HG02678 (cell line): ENCODE results near the gene FLYWCH2.

Source experiments
- ATAC-seq: cut with Tn5 transposase; IDR thresholded peaks from one replicate; pipeline ENCODE4 v1.9.1; 2021; ENCODE audit warnings: mild to moderate bottlenecking, moderate library complexity; ENCODE audit not compliant: unreplicated experiment

FLYWCH2 gene, protein sequence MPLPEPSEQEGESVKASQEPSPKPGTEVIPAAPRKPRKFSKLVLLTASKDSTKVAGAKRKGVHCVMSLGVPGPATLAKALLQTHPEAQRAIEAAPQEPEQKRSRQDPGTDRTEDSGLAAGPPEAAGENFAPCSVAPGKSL

GRCh38 chr16:2882650-2883457, at the start of gene FLYWCH2:
Gene FLYWCH2 (plus strand): TSS chr16:2883215. CDS start chr16:2896450, 13,235 bp downstream.
- ATAC-seq, result peak; percentile 92

DNA sequence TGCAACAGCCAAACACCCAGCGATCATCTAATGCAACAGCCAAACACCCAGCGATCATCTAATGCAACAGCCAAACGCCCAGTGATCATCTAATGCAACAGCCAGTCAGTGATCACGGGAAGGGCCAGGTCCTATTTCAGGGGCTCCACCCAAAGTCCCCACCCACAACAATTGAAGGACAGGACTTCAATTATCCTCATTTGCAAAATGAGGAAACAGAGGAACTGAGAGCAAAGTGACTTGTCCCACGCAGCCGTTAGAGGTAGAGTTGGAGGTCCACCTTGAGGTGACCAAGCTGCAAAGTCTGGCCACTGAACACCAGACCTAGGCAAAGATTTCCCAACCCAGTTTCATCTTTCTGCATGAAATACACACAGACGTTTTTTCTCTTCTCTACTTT, 49.2 kb upstream of the FLYWCH2 start:
- no peak for ATAC-seq

DNA sequence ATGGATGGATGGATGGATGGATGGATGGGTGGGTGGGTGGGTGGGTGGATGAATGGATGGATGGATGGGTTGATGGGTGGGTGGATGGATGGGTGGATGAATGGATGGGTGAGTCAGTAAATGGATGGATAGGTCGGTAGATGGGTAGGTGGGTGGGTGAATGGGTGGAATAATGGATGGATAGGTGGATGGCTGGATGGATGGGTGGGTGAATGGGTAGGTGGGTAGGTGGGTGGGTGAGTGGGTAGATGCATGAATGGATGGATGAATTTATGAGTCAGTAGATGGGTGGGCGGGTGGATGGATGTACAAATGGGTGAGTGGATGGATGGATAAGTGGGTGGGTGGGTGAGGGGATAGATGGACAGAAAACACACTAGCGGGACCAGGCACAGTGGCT, 48.0 kb upstream of the FLYWCH2 start:
- ATAC-seq, result no peak

GRCh38 chr16:2835638-2836493, 47.1 kb upstream of the FLYWCH2 start:
- no peak for ATAC-seq

GRCh38 chr16:2836646-2837508, 46.1 kb upstream of the FLYWCH2 start:
- ATAC-seq, result no peak

GRCh38 chr16:2838928-2839327, 44.1 kb upstream of the FLYWCH2 start:
- ATAC-seq, result no peak

- no peak for ATAC-seq
Measured at GRCh38 chr16:2839650-2840450, 43.2 kb upstream of the FLYWCH2 start.

- ATAC-seq, result no peak
Measured at GRCh38 chr16:2840914-2841313, 42.1 kb upstream of the FLYWCH2 start.

DNA sequence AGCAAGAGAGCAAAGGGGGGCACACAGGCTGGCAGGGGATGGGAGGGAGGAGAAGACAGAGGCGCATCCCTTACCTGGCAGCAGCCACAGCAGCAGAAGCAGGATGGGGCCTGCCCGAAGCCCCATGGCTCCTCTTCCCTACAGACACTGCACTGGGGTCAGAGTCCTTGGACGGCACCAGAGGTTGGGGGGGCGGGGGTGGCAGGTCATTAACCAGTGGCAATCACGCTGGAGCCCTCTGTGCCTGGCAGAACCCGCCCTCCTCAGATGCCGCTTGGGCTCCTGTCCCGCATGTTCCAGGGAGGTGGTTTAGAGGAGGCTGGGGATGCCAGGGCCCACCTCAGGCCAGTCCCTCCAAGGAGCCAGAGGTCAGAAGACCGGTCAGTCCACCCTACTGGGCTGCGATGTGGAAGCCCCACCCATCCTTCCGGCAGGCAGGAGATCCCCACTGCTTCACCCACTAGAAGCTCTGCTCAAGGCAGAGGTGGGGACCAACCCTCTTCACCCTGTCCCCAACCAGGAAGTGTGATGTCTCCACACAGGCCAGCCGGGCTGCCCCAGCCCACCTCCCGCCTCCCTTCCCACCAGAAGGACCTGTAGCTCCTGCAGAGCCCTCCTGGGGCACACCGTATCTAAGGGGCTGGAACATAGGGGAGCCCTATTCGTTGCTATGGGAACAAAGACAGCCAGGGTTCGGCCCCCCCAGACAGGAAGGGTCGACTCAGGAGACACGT, 41.2 kb upstream of the FLYWCH2 start:
- ATAC-seq, result no peak

DNA sequence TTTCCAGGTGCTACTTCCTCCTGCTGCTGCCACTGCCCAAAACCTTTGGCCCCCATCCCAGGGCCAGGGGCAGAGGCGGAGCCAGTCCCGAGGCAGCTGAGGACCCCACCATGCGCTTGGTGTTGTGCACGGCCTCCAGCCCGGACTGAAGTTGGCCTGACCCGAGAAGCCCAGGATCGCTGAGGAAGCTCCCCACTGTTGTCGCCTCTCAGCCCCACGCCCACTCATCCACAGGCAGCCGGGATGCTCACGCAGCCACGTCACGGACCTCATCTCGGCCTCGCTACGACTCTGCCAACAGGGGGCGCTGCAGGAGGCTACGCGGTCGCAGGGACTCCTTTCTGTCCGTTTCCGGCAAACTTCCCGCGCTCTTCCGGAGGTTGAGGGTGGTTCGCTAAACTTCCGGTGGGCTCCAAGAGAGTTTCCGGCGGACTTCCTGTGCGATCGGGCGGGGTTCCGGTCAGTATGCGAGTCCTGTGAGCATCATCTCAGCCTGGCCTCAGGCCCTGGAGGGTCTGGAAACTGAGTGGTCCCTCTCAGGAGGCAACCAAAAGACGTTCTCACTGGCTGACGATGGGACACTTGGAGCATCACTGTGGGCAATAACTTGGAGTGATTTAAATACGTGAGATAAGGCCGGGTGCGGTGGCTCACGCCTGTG, 40.5 kb upstream of the FLYWCH2 start:
- ATAC-seq, result no peak

DNA sequence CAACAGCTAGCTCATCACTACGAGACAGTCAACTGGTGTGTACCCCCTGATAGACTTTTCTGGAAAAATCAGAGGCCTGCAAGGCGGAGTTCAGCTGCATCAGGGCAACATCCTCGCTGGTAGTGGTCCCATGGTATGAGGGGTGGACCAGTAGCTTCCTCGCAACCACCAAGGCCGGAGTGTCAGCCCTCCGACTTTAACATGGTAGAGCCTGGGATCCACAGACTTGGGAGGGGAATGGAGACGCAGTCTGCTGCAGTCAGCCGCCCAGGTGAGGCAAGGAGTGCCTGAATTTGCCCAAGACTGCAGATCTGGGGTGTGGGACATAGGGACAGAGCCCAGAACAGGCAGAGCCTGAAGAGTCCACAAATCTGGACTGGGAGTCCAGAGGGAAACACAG, 39.5 kb upstream of the FLYWCH2 start:
- no peak for ATAC-seq

GRCh38 chr16:2845116-2845515, 37.9 kb upstream of the FLYWCH2 start:
- ATAC-seq, result no peak

DNA sequence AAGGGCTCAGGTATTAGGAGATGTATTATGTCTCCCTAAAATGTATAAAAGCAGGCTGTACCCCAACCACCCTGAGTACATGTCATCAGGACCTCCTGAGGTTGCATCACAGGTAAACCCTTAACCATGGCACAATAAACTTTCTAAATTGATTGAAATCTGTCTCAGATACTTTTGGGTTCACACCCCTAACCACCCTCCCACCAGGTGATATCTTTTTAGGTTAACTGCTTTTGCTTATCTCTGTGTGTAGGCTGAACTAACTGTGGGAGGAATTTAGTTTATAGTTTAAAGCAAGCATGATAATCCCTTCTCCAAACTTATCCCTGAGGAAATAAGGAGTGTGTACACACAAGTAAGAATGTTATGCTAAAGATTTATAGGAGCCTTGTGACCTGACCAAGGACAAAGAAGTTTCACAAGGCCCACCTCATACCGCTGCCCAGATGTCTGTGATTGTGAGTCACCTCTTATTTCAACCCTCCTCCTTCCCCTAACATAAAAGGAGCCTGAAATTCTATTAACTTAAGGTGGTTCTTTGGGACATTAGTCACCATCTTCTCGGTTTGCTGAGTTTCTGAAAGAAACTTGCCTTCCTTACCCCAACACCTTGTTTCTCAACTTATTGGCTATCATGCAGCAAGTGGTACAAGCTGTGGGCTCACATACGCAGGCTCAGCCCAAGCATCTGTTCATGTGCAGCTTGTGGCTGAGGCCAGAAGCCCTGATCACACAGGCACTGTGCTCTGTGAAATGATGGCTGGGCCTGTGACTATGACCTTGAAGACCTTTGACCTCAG, 36.3 kb upstream of the FLYWCH2 start:
- ATAC-seq, result no peak

- no peak for ATAC-seq
Measured at GRCh38 chr16:2848933-2849725, 33.9 kb upstream of the FLYWCH2 start.

GRCh38 chr16:2852003-2852730, 30.8 kb upstream of the FLYWCH2 start:
- no peak for ATAC-seq

DNA sequence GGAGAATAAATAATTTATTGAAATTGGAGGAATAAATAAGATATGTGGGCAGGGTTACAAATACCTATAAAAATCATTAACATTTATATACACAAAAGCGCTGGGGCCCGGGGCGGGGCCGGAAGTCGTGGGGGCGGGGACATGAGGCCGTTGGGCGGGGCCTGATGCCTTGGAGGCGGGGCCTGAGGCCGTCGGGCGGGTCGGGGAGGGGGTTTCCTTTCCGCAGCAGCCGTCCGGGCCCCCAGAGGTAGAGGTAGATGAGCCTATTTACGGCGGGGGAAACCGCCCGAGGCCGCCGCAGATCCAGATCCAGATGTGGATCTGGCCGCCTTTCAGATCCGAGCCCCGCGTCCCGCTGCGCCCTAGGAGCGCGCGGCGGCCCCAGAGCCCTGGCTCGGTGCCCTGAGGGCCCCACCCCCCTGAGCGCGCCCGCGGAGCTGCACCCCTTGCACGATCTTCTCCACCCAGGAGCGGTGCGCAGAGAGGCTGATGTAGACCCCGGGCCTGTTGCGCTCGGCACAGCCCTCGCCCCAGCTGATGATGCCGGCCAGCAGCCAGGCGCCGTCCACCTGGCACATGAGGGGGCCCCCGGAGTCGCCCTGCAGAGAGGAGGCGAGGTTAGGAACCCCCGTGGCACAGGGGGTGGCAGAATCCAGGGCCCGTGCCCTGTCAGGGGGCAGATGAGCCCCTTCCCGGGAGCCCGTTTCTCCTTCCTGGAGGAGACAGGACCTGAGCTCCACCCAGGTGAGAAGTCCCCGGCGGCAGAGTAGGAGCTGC, 30.1 kb upstream of the FLYWCH2 start:
- no peak for ATAC-seq
